Posterior vena cava (tissue), 2 donors: ENCODE results near the gene HOXA7. TPM values are rescaled to one million over a fixed set of nuclear protein-coding genes. Genes with fewer than 3 reads are reported as not detected.

Experiments
- DNase-seq: peaks from one replicate; pipeline ENCODE4 v3.0.0-alpha.2; 2020; ENCODE audit warnings: low spot score
- intact Hi-C, 2 donors: fragments of 100-400 bp; cut with DNase I; formaldehyde crosslinking; loops; one replicate each; pipeline versions ENCODE4 v1.14.1 to v1.14.2; 2022 to 2023
- total RNA-seq, 2 donors: library from RNA; stranded (reverse); fragmentation: NEBNext Ultra II Directional; extraction: Animal tissue kit (Norgen Biotek cat#: 25700); gene quantifications; one replicate each; pipeline ENCODE4 v1.2.1, GENCODE V29; 2021
- donor health status: DM: yes; HTN: yes; CAD: no.
- donor health status: DM: yes; HTN: yes; CAD: no.

The HOXA7 gene
- total RNA-seq, 2 donors from 2014 or later = 6.2 to 6.7 TPM

- DNase-seq = no peak
- intact Hi-C loops = no loop called here
Measured at GRCh38 chr7:27145165-27145913, 11.1 kb downstream of the HOXA7 start.

GRCh38 chr7:27144781-27145164, 11.7 kb downstream of the HOXA7 start:
- intact Hi-C loops = loop anchor here in 1 of 2 donors (1.0 kb wide), 1 partner anchor 460 kb away; no protein-coding TSS in a partner anchor
- no peak for DNase-seq

GRCh38 chr7:27143950-27144780, 12.3 kb downstream of the HOXA7 start:
- intact Hi-C loops = loop anchor here in 1 of 2 donors (1.0 kb wide), 1 partner anchor 460 kb away; no protein-coding TSS in a partner anchor
- no peak for DNase-seq

- intact Hi-C loops = no loop called here
Measured at GRCh38 chr7:27143023-27143949, 13.2 kb downstream of the HOXA7 start, which contains the start of gene HOXA5. HOXA5 (minus strand) TSS chr7:27143681; CDS start chr7:27143607, 74 bp downstream.

GRCh38 chr7:27142580-27143022, 13.9 kb downstream of the HOXA7 start:
- DNase-seq = no peak
- intact Hi-C loops = no loop called here

More at GRCh38 chr7:27143023-27143949, 13.2 kb downstream of the HOXA7 start, which contains the start of gene HOXA5:
- peak; percentile 92 for DNase-seq

DNA sequence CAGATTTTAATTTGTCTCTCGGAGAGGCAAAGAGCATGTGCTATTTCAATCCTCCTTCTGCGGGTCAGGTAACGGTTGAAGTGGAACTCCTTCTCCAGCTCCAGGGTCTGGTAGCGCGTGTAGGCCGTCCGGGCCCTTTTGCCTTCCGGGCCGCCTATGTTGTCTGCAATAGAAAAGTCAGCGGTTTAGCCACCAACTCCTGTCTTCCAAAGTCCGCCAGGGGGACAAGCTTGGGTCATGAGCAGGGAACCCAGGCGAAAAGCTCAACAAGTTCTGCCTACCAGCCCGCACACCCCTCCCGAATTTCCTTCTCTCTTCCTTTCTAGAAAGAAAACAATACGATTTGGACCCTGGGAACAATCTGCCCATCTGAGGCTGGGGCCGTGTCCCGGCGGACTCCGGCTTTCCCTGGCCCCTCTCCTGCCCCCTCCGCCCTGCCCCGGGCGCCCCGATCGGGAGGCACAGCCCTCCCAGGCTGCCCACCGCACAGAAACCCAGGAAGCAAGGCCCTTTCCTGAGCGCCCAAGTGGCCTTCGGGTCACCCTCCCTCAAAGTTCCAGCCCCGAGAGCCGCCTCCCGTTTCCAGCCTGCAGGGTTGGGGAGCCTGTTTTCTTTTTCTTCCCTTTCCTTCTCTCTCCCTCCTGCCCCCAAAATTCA, 14.4 kb downstream of the HOXA7 start:
- no peak for DNase-seq
- intact Hi-C loops = no loop called here

DNA sequence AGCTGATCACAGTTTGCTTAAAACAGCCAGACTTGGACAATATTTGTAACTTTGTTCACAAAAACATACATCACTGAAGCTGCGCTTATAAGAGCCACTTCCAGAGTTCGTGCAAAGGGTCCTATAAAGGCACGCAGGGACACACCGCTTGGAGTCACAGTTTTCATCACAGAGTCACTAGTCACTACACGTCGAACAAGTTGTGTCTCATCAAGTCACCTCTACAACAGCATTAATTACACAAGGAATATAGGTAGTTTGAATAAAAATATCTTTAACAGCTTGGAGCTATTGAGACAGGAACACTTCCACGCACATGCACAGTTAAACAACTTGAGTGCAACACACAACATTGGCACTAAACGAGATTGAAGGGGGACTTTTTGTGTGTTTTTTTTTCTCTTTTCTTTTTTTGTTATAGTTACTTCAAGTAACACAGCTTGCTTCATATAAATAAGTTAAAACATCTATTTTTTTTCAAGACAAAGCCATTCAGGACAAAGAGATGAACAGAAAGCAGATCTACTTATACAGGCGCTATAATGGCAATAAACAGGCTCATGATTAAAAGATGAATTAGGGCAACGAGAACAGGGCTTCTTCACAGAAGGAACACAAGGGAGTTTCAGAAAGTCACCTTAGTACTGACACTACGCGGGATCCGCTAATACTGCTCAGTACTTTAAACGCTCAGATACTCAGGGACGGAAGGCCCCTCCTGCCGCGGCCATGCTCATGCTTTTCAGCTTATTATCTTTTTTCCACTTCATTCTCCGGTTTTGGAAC, 15.1 kb downstream of the HOXA7 start:
- intact Hi-C loops = no loop called here
- no peak for DNase-seq

GRCh38 chr7:27140126-27140857, 16.2 kb downstream of the HOXA7 start:
- DNase-seq = no peak
- intact Hi-C loops = no loop called here

- intact Hi-C loops = no loop called here
- no peak for DNase-seq
Measured at GRCh38 chr7:27139334-27140125, 16.9 kb downstream of the HOXA7 start.

- intact Hi-C loops = no loop called here
- no peak for DNase-seq
Measured at GRCh38 chr7:27138985-27139333, 17.5 kb downstream of the HOXA7 start.

DNA sequence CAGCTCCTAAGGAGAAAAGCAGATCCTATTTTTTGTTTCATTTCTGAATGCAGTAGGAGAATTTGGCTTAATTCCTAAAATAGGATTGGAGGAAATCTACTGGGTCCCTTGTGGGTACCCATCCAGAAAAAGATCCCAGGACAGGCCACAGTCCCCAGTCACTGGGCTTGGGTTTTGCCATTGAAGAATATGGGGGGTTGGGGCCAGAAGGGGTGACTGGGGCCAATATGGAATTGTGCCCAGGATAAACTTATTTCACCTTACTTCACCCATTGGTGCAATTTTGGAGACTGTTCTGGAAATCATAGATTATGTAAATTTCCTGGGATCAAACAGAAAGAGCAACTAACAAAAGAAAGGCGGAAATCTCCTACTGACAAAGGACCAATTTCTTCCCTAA, 18.0 kb downstream of the HOXA7 start:
- DNase-seq = no peak
- intact Hi-C loops = no loop called here

DNA sequence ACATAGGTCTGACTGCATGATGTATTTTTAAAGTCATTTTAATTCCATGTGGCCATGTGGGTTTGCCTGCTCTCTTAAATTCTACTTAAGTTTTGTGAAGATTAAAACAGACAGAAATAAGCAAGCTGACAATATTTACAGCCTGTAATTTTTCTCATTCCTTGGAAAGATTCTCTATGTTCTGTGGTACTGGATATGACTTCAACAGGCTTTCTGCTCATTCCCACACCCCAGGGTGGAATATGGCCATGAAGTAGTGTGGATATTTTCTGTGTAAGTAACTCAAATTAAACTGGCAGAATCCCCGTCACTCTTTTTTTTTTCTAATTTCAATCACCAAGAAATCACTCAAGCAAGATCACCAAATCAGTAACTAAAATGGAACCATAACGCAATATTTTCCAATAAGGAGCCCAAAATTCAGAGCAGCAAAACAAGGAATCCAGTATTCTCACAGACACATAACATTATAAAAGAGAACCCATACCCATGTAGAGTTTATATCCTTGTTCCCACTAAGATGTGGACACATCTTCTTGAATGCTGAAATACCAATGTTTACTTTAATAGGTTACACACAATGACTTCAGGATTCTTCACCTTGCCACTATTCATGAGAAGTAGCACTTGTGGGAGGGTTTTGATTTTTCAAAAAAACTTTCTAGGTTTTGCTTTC, 18.7 kb downstream of the HOXA7 start:
- DNase-seq = no peak
- intact Hi-C loops = no loop called here

GRCh38 chr7:27134392-27134791, 22.1 kb downstream of the HOXA7 start:
- intact Hi-C loops = no loop called here
- DNase-seq = no peak

GRCh38 chr7:27133409-27134231, 22.9 kb downstream of the HOXA7 start:
- no peak for DNase-seq
- intact Hi-C loops = no loop called here

- DNase-seq = no peak
- intact Hi-C loops = no loop called here
Measured at GRCh38 chr7:27132978-27133377, 23.5 kb downstream of the HOXA7 start.
